Bronchial epithelial cell (primary cell): ENCODE results near the gene ITGB3. TPM values are rescaled to one million over a fixed set of nuclear protein-coding genes. Genes with fewer than 3 reads are reported as not detected.
"Not testable (repeated sequence)": the region's sequence is repeated elsewhere in the genome, so short reads cannot be mapped to it uniquely, and the experiment has no call there.

Experiments
- DNase-seq: peaks from one replicate; pipeline ENCODE4 v3.0.0-alpha.2; 2010; ENCODE audit warnings: low read depth
- FAIRE-seq: peaks from 2 replicates; lab custom pipeline; 2011; peaks lifted over from hg19 to GRCh38; lab: Jason Lieb, UNC
- H3K27me3 ChIP-seq: 2 replicates; pipeline ENCODE4 v1.5.1; 2011; ENCODE audit warnings: low read length; ENCODE audit not compliant: control insufficient read depth, insufficient read depth
- H3K36me3 ChIP-seq: 2 replicates; pipeline ENCODE4 v1.5.1; 2011; ENCODE audit warnings: low read length; ENCODE audit not compliant: control insufficient read depth, insufficient read depth
- H3K4me3 ChIP-seq: 2 replicates; pipeline ENCODE4 v1.5.1; 2011; ENCODE audit warnings: mild to moderate bottlenecking, low read depth, low read length, control low read depth
- total RNA-seq: library from RNA; depleted of rRNA; stranded (reverse); fragments of >200 nt; gene quantifications from 2 replicates; pipeline ENCODE4 v1.2.1, GENCODE V29; 2014
- TF ChIP-seq, protein P1 (sequence below): IDR thresholded peaks from 2 replicates; pipeline ENCODE4 v1.5.1; 2011; ENCODE audit warnings: mild to moderate bottlenecking, moderate library complexity, low read length, control low read depth, inconsistent platforms; ENCODE audit not compliant: insufficient read depth, severe bottlenecking

Gene ITGB3
- total RNA-seq, 1 donor from 2014 or later: 0.26 TPM

- H3K27me3 ChIP-seq: no peaks in the 10 kb centered on the region
- TF ChIP-seq, protein P1, sequence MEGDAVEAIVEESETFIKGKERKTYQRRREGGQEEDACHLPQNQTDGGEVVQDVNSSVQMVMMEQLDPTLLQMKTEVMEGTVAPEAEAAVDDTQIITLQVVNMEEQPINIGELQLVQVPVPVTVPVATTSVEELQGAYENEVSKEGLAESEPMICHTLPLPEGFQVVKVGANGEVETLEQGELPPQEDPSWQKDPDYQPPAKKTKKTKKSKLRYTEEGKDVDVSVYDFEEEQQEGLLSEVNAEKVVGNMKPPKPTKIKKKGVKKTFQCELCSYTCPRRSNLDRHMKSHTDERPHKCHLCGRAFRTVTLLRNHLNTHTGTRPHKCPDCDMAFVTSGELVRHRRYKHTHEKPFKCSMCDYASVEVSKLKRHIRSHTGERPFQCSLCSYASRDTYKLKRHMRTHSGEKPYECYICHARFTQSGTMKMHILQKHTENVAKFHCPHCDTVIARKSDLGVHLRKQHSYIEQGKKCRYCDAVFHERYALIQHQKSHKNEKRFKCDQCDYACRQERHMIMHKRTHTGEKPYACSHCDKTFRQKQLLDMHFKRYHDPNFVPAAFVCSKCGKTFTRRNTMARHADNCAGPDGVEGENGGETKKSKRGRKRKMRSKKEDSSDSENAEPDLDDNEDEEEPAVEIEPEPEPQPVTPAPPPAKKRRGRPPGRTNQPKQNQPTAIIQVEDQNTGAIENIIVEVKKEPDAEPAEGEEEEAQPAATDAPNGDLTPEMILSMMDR: no peak
- no peaks in the 10 kb centered on the region for H3K36me3 ChIP-seq
- FAIRE-seq: no peak
- no peak overlapping the region for H3K4me3 ChIP-seq
- no peak for DNase-seq
Observed at GRCh38 chr17:47213540-47213939, 40.1 kb upstream of the ITGB3 start.

GRCh38 chr17:47214931-47215330 lies 38.7 kb upstream of the ITGB3 start:
- Histone ChIP-seq H3K27me3 (peaks cover 2% of the 10 kb centered on the region), H3K36me3 (no peaks in the 10 kb centered on the region), H3K4me3 (no peak overlapping the region)
- FAIRE-seq: no peak
- TF ChIP-seq, protein P1: no peak
- DNase-seq: no peak

GRCh38 chr17:47216821-47217220 lies 36.8 kb upstream of the ITGB3 start:
- H3K4me3 ChIP-seq, H3K27me3 ChIP-seq, H3K36me3 ChIP-seq, FAIRE-seq, DNase-seq: not testable (repeated sequence)

GRCh38 chr17:47217279-47217678 lies 36.3 kb upstream of the ITGB3 start:
- H3K36me3 ChIP-seq, FAIRE-seq, H3K4me3 ChIP-seq, H3K27me3 ChIP-seq, DNase-seq: not testable (repeated sequence)

DNA sequence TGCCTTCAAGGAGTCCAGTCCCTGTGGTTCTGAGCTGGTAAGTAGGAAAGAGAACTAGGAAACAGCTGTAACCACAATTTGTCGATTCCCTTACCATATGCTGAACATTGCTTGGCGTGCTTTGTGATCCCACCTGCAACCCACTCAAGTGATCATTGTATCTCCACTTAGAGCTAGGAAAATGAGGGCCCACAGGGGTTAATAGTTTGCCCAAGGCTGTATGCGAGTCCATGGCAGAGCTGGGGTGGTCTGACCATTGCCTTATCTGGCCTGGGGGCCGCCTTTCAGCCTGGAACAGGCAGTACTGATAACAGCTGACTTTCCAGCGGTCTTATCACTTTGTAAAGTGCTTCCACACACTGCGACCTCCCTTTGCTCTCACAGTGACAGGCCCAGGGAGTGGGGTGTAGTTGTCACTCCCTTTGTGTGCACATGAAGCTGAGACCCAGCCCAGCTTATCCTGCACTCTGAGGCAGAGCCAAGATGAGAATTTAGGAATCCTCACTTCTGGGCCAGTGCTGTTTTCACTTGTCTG lies 34.7 kb upstream of the ITGB3 start:
- Histone ChIP-seq H3K4me3 (no peak overlapping the region), H3K36me3 (no peaks in the 10 kb centered on the region), H3K27me3 (peaks cover 2% of the 10 kb centered on the region)
- TF ChIP-seq, protein P1: no peak
- no peak for FAIRE-seq
- no peak for DNase-seq

DNA sequence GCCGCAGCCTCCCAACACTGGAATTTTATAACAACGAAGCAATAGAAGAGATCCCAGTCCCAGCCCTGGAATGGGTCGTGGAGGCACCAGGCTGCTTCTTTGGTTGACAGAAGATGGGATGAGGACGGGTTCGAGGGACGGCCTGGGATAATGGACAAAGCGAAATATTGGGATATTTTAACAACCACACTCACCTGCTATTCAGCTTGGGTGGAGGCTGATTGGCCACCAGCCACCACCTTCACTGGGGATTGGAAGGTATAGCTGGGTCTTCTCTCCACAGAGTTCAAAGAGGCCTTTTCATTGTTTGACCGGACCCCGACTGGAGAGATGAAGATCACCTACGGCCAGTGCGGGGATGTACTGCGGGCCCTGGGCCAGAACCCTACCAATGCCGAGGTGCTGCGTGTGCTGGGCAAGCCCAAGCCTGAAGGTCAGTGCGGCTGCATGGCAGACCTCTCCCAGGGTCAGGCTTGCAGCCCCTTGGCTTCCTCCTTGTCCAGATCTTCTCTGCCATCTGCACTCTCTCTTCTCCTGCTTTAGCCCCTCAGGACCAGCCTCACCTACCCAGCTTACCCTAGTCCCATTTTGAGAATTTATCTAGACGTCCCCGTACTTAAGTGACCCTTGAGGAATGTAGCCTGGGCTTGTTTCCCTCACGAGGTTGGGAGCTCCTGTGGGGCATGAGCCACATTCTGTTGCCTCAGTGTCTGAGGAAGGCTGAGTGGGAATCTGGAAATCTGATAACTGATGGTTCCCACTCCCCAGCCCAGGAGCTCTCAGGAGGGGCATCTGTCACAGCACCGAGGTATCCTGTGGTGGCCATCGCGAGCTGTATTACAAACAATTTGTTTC lies 33.8 kb upstream of the ITGB3 start:
- no peak for FAIRE-seq

More for the DNA sequence above, 33.8 kb upstream of the ITGB3 start:
- H3K4me3 ChIP-seq: no peak overlapping the region
- H3K27me3 ChIP-seq: peaks cover 2% of the 10 kb centered on the region
- DNase-seq: no peak
- H3K36me3 ChIP-seq: no peaks in the 10 kb centered on the region
- TF ChIP-seq, protein P1: no peak
